HG03196 (cell line): Measurements from ENCODE around the gene SERPINC1.
"Not testable (repeated sequence)": the region's sequence is repeated elsewhere in the genome, so short reads cannot be mapped to it uniquely, and the experiment has no call there.

Source experiments
- ATAC-seq: cut with Tn5 transposase; IDR thresholded peaks from one replicate; pipeline ENCODE4 v1.9.1; 2021; ENCODE audit not compliant: unreplicated experiment

Gene SERPINC1

DNA sequence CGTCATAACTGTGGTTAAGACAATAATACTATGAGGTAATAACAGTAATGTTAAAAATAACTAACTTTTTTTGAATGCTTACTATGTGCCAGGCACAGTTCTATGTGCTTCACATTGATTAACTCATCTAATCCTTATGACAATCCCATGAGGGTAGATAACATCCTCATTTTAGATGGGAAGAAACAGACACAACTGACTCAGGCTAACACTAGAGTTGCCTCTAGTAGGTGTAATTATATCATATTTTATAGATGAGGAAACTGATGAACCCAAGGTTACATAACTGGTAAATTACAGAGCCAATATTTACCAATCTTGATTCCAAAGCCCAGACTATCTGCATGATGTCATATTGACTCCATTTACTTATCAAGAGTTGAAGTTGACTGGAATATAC, 23.5 kb downstream of the SERPINC1 start:
- ATAC-seq: no peak

DNA sequence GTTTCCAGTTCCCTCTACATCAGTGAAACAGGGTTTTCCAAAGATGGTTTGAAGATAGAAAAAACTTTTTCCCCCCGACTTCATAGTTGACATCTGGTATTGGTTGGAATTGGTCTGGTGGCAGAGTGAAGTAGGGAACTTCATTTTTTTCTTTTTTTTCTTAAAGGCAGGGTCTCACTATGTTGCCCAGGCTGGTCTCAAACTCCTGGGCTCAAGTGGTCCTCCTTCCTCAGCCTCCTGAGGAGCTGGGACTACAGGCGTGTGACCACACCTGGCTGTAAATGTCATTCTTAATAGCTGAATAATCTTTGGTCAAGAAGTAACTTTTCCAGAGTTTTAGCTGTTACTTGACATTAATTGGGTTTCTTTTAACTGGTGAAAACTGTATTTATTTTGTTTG, 27.2 kb downstream of the SERPINC1 start:
- no peak for ATAC-seq

DNA sequence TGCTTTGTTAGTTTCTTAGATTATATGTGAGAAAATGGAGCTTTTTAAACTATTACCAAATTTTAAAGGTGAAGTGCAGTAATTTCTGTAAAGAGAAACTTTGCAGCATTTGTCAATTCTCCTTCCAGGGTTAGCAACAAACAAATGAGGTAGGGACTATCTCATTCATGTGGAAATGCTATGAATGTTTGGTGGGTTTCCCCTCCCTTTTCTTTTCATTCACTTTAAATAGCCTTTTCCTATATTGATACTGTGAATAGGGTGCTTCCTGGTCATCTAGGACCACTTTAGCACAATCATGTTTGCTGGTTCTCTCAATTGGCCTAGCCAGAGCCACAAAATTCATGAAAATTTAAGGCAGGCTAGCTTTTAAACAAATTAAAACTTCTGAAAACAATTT, 28.4 kb downstream of the SERPINC1 start:
- no peak for ATAC-seq

DNA sequence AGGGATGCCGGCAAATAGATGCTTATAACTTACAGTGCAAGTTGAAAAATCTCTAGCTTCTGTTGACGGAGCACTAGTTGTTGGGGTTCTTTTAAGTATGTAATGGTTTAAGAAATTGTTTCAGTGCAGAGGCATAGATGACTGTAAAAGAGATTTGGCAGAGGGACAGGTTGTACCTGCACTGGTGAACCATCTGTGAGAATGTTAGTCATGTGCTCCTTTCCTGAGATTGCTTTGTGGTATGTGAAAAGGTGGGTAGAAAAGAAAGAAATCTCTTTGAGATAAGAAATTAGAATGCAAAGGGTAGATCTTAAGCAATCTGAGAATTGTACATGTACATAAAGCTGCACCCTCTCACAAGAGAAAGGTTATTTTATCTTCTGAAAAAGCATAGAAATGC, 29.5 kb downstream of the SERPINC1 start:
- no peak for ATAC-seq

DNA sequence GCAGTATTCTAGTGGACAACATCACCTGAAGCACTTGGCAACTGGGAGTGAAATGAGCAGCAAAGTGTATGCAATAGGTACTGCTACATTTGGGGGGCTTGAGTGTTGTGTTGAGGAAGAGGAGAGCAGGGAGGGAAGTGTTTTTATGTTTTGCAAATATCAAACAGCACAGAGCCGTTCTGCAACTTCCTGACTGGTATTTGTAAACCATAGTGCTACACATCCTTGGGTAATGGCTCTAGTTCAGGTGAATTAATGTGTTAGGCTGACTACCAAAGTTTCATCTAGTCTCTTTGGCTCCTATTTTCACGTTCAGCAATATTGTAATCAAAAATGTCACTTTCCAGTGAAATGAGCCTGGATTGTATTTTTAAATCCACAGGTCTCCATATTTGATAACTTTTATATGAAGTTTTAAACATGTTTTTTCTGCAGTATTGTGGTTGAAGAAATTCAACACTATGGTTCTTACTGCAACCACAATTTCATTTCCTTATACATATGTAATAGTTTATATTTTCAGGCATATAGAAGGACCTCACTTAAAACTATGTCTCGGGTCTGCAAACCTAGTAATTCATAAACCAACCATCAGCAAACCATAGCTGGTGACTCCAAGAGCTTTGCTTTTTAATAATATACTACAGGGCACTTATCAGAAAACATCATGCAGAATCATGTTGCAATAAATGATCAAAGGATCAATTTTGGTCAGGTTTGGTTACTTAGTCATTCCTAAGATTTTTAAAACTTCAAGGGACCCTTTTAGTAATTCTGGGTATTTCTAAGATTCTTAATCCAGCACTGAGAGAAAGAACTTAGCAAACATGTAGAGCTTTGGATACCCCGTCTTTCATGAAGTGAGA, 30.1 kb downstream of the SERPINC1 start:
- no peak for ATAC-seq

DNA sequence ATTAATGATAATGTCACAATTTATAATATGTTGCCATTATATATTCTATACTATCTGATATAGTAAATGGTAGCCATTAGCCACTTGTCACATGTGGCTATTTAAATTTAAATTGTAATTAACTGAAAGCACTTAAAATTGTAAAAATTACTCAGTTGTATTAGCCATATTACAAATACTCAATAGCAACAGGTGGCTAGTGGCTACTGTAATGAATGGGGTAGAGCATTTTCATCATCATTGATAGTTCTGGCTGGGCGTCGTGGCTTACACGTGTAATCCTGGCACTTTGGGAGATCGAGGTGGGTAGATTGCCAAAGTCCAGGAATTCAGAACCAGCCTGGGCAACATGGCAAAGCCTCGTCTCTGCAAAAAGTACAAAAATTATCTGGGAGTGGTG, 32.4 kb downstream of the SERPINC1 start:
- no peak for ATAC-seq

DNA sequence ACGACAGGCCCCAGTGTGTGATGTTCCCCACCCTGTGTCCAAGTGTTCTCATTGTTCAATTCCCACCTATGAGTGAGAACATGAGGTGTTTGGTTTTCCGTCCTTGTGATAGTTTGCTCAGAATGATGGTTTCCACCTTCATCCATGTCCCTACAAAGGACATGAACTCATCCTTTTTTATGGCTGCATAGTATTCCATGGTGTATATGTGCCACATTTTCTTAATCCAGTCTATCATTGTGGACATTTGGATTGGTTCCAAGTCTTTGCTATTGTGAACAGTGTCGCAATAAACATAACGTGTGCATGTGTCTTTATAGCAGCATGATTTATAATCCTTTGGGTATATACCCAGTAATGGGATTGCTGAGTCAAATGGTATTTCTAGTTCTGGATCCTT, 36.0 kb downstream of the SERPINC1 start:
- ATAC-seq: not testable (repeated sequence)

DNA sequence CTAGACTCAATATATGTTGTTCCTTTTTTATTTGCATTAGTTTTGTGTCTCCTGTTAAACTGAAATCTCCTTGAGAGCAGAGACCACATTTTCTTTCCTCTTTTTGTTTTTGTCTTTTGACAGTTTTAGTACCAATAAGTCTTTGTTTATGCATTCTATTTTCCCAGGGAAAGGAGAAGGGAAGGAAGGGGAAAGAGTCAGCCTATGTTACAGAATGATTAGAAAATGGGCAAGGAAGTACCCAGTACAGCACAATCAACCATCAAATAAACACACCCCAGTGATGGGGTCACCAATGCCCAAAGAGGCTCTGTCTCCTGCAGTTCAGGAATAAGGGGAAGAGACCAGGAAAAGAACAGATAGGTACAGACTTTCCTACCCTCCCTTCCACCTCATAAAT, 38.9 kb downstream of the SERPINC1 start:
- no peak for ATAC-seq

DNA sequence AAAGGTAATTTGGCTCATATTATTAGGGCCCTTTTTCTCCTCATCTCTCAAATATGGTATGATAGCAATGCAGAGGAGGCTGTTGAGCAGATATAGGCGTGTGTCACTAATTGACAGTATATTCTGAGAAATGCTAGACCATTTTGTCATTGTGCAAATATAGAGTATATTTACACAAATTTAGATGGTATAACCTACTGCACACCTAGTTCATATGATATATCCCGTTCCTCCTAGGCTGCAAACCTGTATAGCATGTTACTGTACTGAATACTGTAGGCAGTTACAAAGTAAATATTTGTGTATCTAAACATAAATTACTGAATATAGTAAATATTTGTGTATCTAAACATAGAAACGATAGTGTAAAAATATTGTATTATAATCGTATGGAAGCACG, 40.4 kb downstream of the SERPINC1 start:
- ATAC-seq: no peak

DNA sequence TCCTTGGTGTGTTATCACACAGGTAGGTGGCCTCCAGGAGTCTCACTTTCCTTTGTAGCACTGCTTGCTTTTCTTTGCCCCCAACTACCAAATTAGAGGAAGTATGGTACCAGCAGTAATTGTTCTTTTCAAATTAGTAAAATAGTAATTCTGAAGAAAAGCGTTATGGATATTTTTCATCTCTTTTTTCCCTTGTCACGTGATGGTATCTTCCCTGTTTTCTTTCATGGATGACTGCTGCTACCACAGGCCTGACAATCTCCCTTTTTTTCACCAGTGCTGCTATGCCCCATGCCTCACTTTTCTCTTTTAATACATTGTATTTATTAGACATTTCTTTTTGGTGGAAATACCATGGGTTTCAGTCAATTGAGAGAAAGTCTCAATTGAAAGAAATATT, 45.6 kb downstream of the SERPINC1 start:
- no peak for ATAC-seq

DNA sequence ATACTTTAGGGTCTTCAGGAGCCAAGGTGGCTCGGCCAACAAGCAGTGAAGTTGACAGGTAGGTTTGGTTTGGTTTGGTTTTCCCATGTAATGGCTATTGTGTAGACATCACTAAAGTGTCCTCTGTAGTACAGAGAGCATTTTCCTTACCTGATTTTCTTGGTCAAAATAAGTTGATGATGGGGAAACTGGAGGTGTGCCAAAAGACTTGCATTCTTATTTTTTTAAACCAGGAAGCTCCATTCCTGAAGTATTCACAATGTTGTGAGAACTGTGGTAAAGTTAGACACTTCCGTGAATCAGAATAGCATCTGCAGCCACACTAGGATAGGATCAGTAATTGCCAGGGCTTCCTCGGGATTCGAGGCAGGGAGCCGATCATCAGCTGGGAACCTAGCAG, 46.0 kb downstream of the SERPINC1 start:
- ATAC-seq: no peak

DNA sequence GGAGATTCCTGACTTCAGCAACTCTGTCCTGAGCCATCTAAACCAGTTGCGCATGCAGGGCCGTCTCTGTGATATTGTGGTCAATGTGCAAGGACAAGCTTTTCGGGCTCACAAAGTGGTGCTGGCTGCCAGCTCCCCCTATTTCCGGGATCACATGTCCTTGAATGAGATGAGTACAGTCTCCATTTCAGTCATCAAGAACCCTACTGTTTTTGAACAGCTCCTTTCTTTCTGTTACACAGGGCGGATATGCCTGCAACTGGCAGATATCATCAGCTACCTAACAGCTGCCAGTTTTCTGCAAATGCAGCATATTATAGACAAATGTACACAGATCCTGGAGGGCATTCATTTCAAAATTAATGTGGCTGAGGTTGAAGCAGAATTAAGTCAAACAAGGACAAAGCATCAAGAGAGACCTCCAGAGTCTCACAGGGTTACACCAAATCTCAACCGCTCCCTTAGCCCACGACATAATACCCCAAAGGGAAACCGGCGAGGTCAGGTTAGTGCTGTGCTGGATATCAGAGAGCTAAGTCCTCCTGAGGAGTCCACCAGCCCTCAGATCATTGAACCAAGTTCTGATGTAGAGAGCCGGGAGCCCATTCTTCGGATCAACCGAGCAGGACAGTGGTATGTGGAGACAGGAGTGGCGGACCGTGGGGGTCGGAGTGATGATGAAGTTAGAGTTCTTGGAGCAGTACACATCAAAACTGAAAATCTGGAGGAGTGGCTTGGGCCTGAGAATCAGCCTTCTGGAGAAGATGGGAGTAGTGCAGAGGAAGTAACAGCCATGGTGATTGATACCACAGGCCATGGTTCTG, 46.7 kb downstream of the SERPINC1 start:
- no peak for ATAC-seq

DNA sequence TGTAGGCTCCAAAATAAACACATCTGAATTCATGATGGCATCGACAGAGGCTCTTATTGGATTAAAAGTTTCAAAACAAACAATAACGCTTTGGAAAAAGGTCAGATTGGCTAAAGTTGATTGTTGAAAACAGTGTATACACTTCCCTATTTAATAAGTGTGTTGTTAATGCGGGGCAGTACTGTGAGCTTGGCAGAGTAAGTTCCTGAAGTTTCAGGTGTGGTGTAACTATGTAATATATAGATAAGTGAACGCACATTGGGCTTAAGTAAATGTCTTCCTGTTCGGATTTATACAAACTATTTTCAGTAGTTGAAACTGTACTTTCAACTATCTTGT, 48.1 kb downstream of the SERPINC1 start:
- no peak for ATAC-seq

DNA sequence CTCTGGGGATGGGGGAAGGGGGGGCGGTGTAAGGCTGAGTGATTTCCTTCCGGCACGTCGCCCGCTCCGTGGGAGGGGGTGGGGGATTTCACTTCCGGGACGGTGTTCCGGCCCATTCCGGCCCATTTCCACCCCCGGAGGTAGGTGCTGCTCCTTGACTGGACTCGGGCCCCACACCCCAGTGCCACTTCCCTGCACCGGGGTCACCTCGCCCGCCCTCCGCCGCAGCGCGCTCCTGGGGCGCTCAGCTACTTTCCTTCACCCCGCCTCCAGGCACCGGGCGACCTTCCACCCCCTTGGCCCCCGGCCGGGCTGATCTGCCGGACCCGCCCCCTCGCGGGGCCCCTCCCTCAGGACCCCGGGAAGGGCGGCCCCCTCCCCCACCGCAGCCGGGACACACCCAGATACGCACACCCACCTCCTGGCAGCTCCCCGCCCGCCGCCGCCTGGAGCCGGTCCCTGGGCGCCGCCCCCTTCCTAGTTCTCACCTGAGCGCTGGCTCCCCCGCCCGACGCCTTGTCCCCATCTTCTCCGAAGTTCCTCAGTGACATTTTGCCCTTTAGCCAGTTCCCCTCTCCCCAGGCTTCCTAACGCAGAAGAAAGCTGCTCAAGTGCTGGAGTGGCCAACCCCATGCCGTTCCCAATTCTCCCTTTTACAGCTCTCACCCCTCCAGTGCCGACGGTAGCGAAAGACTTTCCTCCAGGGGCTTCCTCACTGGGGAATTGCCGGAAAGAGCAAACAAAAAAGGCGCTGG, 48.7 kb downstream of the SERPINC1 start, which contains the start of gene ZBTB37:
TSS of gene ZBTB37 (plus strand) at position 115 of the 755 bp plus-strand sequence. CDS start 1,846 bp downstream, outside the sequence.
- ATAC-seq: peak; percentile 63

DNA sequence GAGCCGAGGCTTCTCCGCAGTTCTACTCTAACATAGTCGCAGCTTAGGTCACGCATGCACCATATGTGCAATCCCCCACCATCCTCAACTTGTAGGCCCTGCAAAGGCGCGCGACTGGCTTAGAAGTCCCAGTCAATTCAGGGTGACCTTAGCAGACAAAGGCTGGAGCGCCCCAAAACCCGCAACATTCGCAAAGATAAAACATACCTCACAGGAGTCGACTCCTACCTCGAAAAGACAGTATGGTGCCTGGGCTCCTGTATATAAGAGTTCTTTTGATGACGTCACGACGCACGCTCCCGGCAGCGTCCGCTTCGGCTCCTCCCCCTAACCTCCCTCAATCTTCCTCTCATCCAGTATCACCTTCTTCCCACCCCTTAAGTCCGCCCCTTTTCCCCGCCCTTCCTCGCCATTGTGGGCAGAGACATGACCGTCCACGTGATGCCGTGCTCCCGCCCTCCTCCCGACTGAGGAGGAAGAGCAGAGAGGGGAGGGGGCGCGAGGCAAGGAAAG, 49.3 kb downstream of the SERPINC1 start, which contains the start of gene GAS5:
TSS of gene GAS5 (minus strand) at position 237 of the 513 bp plus-strand sequence.
- ATAC-seq: peak; percentile 66

DNA sequence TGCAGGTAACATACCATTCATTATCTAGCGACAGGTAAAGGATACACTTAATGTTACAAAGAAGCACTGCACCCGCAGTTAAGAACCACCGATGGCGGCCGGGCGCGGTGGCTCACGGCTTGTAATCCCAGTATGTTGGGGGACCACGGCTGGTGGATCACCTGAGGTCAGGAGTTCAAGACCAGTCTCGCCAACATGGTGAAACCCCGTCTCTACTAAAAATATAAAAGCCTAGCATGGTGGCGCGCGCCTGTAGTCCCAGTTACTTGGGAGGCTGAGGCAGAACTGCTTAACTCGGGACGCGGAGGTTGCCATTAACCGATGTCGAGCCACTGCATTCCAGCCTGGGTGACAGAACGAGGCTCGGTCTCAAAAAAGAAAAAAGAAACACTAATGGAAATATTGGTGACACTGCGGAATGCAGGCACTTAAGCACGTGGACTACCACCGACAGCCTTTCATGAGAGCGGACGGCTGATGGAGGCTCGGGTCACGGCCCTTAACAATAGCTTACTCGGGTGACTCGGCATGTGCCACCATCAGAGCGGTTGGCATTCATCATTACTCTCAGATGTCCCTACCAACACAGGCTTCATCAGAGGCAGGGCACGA, 49.9 kb downstream of the SERPINC1 start:
- ATAC-seq: no peak

DNA sequence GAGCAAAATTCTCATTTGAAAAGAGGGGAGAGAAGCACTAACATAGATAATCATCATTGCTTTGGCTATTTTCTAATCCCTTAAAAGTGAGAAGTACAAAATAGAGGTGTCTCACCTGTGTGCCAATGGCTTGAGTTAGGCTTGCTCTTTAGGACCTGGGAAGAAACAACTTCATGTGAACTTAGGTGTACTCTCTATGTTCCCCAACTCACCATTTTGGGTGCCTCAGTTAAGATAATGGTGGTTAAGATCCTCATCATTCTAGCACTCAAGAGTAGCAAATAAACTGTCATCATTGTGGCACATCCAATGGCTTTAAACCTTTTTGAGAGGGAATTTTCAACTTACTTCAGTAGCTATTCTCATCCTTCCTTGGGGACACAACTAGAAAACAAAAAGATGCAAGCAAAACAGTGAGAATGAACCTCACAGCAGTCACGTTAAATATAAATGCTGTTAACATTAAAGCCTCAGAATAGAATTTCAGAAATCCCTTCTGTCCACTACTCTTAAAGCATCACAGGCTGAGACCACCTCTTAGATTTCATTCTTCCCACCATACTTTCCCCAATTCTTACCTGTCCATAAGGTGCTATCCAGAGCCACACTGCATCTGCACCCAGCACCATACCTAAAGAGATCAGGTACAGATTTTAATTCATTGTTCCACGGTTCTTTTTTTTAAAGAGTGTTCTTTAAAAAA, 50.6 kb downstream of the SERPINC1 start:
- no peak for ATAC-seq

DNA sequence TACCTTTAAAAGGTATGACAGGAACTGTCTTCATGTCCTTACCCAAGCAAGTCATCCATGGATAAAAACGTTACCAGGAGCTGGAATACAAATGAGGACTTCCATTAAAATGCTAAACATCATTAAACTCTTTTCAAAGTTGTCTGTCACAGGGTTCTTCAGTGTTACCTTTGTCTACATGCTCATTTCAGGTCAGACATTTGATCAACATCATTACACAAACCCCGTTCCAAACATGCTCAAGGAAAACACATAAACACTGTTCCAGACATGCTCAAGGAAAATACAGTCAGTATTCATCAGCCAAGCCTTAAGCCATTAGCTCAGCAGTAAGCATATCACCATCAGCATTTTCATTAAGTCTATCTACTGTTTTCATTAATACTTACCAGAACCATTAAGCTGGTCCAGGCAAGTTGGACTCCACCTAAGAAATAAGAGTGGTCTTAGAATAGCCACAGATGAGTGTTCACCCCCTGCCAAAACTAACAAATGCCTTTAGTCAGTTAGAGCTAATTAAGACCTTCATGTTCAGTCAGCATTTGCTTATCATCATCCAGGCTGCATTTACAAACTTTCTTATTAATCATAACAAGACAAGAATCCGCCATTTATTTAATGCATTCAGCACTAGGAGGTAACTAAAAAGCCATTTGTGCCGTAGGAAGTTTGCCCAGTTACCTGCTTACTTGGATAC, 51.5 kb downstream of the SERPINC1 start:
- no peak for ATAC-seq

DNA sequence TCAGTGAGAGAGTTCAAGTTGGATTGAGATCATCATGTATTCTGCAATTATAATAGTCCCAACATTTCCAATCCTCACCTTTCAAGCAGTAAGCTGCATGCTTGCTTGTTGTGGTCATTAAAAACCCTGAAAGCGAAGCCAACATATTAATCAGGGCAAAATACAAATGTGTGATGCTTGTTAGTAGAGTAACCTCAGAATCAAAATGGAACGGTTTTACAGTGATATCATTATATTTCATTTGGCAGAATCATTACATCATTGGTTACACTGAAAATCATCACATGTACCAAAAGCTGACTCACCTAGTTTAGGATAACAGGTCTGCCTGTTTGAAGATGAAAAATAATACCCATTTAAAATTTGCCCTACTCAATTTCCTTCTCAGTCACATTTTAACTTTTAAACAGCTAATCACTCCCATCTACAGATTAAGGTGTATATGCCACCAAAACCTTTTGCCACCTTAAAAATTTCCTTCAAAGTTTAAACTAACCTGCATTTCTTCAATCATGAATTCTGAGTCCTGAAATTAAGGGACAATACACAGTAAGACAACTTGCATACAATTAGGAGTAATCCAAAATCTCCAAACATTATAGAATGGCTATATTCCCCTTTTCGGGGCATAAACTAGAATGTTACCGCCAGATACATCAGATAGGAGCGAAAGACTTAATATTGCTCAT, 52.8 kb downstream of the SERPINC1 start:
- no peak for ATAC-seq
